HG02588 (cell line): ENCODE measurements around the gene SCN8A.

Experiments used
- ATAC-seq: cut with Tn5 transposase; IDR thresholded peaks from one replicate; pipeline ENCODE4 v1.9.1; 2021; ENCODE audit warnings: mild to moderate bottlenecking, moderate library complexity; ENCODE audit not compliant: unreplicated experiment

Gene SCN8A

GRCh38 chr12:51847643-51848325, 256.8 kb downstream of the SCN8A start:
- ATAC-seq = no peak

GRCh38 chr12:51848326-51848727, 257.3 kb downstream of the SCN8A start, which contains the start of gene FIGNL2:
FIGNL2 (minus strand) TSS chr12:51848718; CDS start chr12:51822413, 26,305 bp downstream.
- ATAC-seq = no peak

- ATAC-seq = no peak
Observed at GRCh38 chr12:51848841-51849735, 258.1 kb downstream of the SCN8A start.

- ATAC-seq = no peak
Observed at GRCh38 chr12:51850081-51850964, 259.3 kb downstream of the SCN8A start.

GRCh38 chr12:51850965-51851299, 259.9 kb downstream of the SCN8A start:
- no peak for ATAC-seq

- no peak for ATAC-seq
Observed at GRCh38 chr12:51851413-51852124, 260.5 kb downstream of the SCN8A start.

- ATAC-seq = no peak
Observed at GRCh38 chr12:51852404-51853137, 261.5 kb downstream of the SCN8A start.

- no peak for ATAC-seq
Observed at GRCh38 chr12:51855586-51856428, 264.8 kb downstream of the SCN8A start.

GRCh38 chr12:51860986-51861385, 270.0 kb downstream of the SCN8A start:
- ATAC-seq = no peak
